Measurements from ENCODE around the gene SDC3.

SDC3 gene

DNA sequence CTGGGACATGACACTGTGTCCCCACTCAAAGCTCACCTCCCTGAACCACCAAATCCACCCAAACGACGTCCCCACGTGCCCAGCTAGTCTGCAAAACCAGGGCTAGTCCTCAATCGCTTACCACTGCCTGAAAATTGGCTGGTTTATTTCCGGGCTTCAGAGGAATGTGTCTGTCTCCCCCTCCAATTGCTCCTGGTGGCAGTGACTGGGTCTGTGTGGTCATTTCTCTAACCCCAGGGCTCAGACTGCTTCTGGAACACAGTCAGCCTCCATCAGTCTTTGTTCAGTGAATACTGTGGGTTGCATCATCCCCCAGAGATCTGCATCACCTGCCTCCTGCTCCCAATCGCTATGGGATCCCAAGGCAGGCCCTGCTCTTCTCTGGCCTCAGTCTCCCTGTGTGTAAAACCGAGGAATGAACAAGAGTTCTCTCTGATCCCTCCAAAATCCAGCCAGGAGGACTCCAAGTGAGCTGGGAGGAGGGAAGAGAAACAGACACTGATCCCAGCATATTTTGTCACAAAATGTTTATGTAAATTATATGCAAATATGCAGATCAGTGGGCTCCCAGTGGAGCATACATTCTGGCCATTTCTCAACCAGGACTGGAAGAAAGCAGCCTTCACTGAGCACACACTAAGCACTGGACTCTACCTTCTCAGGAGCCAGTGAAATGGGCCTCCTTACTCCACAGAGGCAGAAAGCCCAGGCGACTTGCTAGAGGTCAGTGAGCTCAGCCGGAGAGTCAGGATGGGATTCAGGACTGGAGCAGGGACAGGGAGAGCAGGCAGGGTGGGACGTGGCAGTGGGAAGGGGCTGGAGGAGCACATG is 20.9 kb downstream of the SDC3 start:
- DNase-seq: peak; percentile 34 to 49

DNA sequence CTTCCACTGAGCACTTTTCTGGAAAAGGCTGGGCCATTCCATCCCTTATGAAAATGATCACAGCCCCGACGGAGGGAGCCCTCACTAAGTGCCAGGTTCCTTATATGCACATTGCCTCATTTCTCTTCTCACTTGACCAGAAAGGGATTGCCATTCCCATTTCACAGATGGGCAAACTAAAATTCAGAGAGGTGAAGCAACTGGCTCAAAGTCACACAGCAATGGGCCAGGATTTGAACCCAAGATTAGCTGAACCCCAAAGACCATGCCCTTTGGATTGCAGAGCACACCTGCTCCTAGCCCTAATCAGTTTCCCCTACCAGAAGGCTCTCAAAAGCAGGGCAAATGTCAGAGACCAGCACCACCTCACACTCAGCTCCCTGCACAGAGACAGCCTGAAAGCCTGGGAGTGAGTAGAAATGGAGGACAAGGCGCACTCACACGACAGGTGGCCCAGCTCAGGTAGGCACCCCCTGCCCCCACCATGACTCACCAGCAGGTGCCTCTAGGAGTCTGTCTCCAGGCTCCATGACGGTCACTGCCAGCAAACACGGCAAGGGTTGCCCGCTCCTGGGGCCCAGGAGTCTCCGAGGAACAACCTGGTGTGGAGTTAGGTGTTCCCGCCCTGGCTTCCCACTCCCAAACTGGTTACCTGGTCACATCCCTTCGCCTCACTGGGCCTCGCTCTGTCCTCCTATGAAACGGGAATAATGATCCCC is 21.7 kb downstream of the SDC3 start:
- DNase-seq: peak in 1 of 2 experiments; percentile 45

DNA sequence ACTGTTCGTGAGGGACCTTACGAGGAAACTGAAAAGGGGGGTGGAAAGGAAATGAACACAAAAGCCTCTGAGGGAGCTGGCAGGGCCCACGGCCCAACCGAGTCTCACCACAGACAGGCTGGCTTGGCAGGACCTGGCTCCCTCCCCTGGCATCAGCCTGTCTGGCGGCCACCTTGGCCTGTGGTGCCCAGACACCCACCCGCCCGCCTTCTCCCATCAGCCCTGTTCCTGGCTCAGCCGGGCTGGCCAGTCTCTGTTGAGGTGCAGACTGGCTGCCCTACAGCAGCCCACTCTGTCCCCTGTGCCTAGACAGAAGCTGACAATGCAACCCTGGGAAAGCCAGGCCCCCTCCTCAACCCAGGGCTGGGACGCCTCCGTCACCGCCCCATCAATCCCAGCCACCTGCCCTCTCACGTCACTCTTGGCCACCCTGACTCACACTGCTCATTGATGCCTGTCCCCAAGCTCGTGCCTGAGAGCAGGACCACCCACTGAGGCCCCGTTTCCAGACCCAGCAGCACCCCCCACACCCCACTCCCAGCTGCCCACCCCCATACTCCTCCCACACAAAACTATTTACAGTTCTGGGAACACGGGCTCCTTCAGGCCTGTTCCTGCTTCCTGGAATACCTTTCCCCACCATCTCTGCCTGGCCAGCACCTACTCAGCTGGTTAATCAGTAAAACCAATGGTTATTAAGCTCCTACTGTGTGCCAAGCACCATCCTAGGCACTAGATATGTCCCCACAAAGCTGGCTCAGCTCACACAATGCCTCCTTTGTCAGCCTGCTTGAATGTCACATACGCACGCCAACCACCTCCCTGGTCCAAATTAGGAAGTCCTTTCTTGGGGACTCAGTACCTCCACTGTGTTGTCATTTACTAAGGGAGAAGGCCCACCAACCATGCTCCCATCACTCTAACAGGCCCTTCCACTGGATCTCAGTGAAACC is 22.7 kb downstream of the SDC3 start:
- peak; percentile 23 to 40 for DNase-seq

DNA sequence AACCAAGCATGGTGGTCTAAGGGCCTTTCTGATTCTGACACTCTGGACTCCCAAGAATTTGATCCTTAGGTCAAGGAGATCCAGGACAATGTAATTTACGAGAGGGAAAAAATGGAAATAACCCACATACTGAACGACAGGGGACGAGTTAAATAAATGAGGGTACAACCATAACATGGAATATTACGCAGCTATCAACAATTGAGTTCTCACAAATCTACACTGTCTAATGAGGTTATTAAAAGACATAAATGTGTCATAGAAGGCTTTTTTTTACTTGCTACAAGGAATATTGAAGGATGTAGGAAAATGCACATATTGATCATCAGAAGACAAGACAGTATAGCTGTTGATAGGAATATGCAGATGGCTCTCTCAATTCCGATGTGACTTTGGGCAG is 23.8 kb downstream of the SDC3 start:
- DNase-seq: no peak

DNA sequence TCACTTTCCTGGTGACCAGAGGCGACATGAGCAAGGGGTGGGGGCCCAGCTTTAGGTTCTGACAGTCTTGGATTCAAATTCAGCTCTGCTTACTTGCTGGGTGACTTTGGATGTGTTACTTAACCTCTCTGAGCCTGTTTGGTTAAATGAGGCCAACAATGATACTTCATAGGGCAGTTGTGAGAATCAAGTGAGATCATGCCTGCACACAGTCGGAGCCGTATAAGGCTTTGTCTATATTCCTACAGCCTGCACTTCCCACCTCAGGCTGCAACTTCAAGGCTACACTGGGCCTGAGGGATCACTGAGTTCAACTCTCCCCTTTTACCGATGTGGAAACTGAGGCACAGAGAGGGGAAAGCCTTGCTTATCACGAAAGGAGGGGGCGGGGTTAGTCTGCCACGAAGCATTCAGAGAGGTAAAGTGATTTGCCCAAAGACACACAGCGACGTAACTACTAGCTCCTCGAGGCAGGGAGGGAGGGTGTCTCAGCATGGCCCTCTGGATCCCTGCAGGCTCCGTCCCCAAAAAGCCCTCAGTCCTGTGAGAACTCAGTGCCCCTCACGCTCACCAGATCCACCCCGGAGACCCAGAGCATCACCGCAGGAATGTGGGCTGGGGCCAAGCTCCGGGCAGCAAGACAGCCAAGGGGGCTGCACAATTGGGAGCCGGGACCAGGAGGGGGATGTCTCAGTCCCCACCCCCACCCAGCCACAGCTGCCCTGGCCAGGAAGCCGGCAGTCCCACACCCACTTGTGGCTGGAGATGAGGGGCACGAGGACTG is 25.0 kb downstream of the SDC3 start:
- DNase-seq: no peak

DNA sequence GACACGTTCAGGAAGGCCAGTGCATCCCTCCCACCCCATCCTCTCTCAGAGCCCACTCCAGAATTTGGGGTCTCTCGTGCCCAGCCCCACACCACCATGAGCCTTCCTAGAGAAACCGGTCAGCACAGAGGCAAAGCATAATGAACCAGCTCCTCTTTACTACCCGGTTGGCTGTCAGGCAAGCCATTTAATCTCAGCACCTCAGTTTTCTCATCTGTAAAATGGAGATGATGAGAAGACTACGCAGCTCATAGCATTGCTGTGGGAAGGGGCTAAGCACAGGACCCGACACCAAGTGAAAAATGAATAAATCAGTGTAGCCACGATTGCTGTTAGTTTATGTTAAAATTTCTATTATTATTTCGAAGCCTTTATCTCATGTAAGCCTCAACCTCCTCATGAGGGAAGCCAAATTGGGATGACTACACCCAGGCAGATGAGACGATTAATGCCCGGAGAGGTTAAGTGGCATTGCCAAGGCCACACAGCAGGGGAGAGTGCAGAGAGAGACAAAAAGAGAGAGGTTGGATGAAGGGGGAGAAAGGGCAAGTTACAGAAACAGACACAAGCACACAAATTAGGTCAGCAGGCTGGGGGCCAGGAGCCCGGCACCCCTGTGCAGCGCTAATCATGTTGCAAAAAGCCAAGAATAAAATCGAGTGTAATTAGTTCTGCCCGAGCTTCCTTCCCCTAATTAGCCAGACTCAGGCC is 25.7 kb downstream of the SDC3 start:
- no peak for DNase-seq

- peak; percentile 19 to 37 for DNase-seq
These were observed 27.0 kb downstream of the SDC3 start for GRCh38 chr1:30881319-30882181.

DNA sequence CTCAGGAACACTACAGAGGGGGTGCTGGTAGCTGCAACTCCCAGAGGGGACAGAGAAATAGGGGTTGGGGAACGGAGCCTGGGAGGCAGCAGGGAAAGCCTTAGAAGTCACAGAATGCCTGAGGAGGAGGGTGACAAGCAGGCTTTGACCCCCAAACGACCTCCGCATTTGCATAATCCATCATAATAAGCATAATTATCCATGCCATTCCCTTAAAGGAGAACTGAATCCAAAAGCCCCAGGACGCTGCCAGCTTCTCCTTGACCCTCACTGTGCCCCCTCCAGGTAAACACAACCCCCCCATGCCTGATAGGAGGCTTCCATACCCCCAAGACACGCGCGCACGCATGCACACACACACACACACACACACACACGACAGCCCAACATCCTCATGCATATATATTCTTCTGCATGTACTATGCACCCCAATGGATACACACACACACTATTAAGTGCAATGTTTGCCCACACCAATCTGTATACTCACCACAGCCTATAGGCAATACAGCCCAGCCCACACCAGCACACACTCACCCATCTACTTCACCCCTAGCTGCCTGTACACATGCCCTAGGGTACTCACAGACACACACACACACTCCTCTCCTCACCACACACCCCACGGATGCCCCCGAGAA is 27.8 kb downstream of the SDC3 start:
- DNase-seq: no peak

- peak in 1 of 2 experiments; percentile 19 for DNase-seq
These were observed 28.4 kb downstream of the SDC3 start for GRCh38 chr1:30879940-30880677.

DNA sequence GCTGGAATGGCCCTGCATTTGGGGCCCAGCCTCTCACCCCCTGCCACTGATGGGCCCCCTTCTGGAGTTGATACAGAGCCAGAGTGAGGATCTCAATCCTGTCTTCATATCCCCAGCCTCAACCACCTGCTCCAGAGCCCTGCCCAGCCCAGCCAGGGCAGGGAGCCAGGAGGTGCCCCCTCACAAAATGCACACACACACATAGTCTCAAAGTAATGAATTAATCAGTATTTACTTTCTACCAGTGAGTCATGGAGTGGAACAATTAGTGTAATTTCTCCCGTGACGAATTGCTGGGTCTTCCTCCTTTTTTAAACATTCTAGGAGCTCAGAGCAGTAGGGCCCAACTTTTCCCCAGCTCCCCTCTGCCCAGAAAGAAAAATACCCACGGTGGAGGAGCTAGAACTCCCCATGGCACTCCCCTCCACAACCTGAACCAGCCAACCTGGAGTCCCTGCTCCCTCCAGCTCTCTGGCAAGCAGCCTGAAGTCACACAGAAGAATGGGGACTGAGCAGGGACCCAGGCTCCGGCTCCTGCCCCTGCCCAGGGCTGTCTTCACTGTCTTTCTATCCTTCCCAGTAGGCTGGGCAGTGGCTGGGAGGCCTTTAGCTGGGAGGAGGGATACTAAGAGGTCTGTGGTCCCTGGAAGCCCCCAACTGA is 29.3 kb downstream of the SDC3 start:
- no peak for DNase-seq

GRCh38 chr1:30878559-30878958 is 30.0 kb downstream of the SDC3 start:
- DNase-seq: no peak

DNA sequence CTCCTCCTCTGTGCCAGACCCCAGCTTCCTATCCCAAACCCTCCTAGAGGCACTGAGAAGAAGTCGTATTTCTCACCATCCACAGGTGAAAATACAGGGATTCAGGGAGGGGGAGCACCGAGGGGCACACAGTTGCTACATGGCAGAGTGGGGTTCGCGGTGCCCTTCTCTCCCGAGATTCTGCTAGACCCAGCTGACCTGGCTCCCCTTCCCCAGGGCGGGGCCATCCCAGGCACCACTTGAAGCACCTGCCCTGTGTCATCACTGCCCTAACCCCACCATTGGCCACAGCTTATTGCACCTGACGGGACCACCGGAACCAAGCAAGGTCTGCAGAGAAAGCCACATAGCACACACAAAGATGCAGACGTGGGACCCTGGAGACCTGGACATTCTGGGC is 30.5 kb downstream of the SDC3 start:
- DNase-seq: no peak

- no peak for DNase-seq
These were observed 31.2 kb downstream of the SDC3 start for GRCh38 chr1:30877205-30877912.

- no peak for DNase-seq
These were observed 31.9 kb downstream of the SDC3 start for GRCh38 chr1:30876451-30877204.

- no peak for DNase-seq
These were observed 32.6 kb downstream of the SDC3 start for GRCh38 chr1:30875916-30876315.

GRCh38 chr1:30875197-30875596 is 33.4 kb downstream of the SDC3 start:
- DNase-seq: no peak

DNA sequence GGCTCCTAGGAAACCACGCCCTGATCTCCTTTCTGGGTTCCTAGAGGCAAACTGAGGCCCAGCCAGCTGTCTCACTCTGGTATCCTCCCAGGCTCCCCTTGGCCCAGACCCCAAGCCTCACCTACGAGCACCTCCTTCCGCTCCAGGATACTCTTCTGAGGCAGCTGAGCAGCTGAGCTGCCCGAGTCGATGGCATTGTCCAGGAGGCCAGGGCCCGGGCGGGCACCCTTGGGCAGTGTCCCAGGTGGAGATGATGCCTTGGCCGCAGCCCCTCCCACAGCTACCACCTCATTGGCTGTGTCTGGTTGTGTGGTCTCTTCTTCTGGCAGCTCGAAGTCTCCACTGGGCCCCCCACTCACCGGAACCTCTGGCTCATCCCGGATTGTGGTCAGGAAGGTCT is 34.4 kb downstream of the SDC3 start:
- no peak for DNase-seq

DNA sequence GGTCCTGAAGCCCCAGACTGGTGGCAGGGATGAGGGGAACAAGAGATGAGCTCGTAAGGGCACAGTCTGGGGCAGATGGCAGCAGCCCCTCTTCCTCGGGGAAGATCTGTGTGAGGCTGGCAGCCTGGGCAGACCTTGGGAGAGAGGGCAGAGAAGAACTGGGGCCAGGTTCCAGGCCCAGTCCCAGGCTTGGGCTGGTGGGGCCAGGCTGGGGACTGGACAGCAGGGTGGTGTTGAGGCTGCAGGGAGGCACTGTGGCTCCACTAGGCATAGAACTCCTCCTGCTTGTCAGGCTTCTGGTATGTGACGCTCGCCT is 35.7 kb downstream of the SDC3 start:
- no peak for DNase-seq
